Measurements from ENCODE around the gene GPR3. TPM values are rescaled to one million over a fixed set of nuclear protein-coding genes. Genes with fewer than 3 reads are reported as not detected.

Gene GPR3
- total and polyA plus RNA-seq, 10 of the 15 experiments (the other 5 are each of a cell fraction or from before 2014, with no cell fraction given) = 0.33 to 1.4 (median 0.63) TPM; not detected in 3

- no peak for TF ChIP-seq BCL3 (IDR thresholded peaks at IDR 0.05; ENCODE audit: borderline replicate concordance, insufficient read depth, low read depth, low read length, poor library complexity, severe bottlenecking)
- TF ChIP-seq RCOR1 (conservative IDR thresholded peaks at IDR 0.05; ENCODE audit: low read depth, low read length) = no peak
- 0 out of 2 replicates have a peak, but pooled peaks have one; percentile 13 for TF ChIP-seq DPF2 (IDR thresholded peaks at IDR 0.05)
- TF ChIP-seq RFX5 (IDR thresholded peaks at IDR 0.05; ENCODE audit: low read depth, low read length) = no peak
- TF ChIP-seq EED (IDR thresholded peaks at IDR 0.05; ENCODE audit: low read depth) = no peak
- no peak for TF ChIP-seq LARP7 (IDR thresholded peaks at IDR 0.05)
- TF ChIP-seq SMC3 (IDR thresholded peaks at IDR 0.05; ENCODE audit: borderline replicate concordance, low read length) = no peak
- TF ChIP-seq, protein P1, sequence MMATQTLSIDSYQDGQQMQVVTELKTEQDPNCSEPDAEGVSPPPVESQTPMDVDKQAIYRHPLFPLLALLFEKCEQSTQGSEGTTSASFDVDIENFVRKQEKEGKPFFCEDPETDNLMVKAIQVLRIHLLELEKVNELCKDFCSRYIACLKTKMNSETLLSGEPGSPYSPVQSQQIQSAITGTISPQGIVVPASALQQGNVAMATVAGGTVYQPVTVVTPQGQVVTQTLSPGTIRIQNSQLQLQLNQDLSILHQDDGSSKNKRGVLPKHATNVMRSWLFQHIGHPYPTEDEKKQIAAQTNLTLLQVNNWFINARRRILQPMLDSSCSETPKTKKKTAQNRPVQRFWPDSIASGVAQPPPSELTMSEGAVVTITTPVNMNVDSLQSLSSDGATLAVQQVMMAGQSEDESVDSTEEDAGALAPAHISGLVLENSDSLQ (IDR thresholded peaks at IDR 0.05) = peak; percentile 37
- TF ChIP-seq RAD51 (IDR thresholded peaks at IDR 0.05) = no peak
- TF ChIP-seq NRF1 (conservative IDR thresholded peaks at IDR 0.05; ENCODE audit: low read depth, low read length) = no peak
- TF ChIP-seq POLR2A (IDR thresholded peaks at IDR 0.05; ENCODE audit: low read depth, low read length) = no peak
- TF ChIP-seq ETV6 (conservative IDR thresholded peaks at IDR 0.05 in 1 of 2, IDR thresholded peaks at IDR 0.05 in 1 of 2; ENCODE audit: borderline replicate concordance in 1 of 2, low read depth in 1 of 2) = no peak
- TF ChIP-seq SPI1 (IDR thresholded peaks at IDR 0.05; ENCODE audit: borderline replicate concordance, insufficient read depth, low read depth, low read length) = no peak
Measured at GRCh38 chr1:27359822-27360158, 32.6 kb upstream of the GPR3 start (continued).
